SH-SY5Y (cell line): ENCODE data around the gene ZSCAN22.

ENCODE experiments used
- GATA2 ChIP-seq: IDR thresholded peaks from 2 replicates; pipeline ENCODE4 v1.6.1; 2011; ENCODE audit warnings: mild to moderate bottlenecking, low read depth, low read length
- GATA3 ChIP-seq: IDR thresholded peaks from 2 replicates; pipeline ENCODE4 v1.6.1; 2011; ENCODE audit warnings: low read depth, mild to moderate bottlenecking, low read length, moderate library complexity

DNA sequence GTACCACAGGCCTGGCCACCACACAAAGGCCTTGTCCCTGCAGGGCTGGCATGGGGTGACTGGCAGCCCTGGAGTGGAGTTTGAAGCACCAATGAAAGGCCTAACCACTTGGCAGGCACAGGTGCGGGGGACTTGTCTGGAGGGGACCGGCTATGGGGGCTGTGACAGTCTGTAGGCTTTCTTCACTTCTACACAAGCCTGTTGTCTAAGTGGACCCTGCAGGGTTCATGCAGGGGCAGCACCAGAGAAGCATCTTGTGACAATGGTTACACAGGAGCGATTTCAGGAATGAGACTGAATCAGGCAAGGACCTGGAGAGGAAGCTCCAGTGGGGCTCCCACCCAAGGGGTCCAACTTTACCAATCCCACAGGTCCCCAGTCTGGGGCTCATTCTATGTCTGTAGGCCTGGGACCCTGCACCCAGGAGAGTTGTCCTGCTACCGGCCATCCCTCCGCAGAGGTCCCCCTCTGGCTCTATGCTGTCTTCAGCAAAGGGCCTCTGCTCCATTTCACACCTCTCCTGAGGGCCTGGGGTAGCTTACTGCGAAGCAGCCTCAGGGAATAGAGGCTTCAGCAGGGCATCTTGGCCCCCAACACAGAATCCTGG lies 56.3 kb downstream of the ZSCAN22 start:
- TF ChIP-seq GATA2: no peak
- TF ChIP-seq GATA3: no peak
